H1 (cell line): Measurements from ENCODE around the gene BCAR3. TPM values are rescaled to one million over a fixed set of nuclear protein-coding genes. Genes with fewer than 3 reads are reported as not detected.

ENCODE experiments used
- CTCF ChIA-PET: fragments of 300-600 bp; sonication (Branson Sonifier 250); formaldehyde crosslinking; loops from one replicate; lab custom pipeline; 2021; ENCODE audit not compliant: partially characterized antibody; lab: Charles Lee
- POLR2A ChIA-PET: fragments of 300-600 bp; sonication (Branson Sonifier 250); formaldehyde crosslinking; loops from one replicate; lab custom pipeline; 2021; ENCODE audit warnings: inconsistent platforms; ENCODE audit not compliant: partially characterized antibody; lab: Charles Lee
- DNase-seq, 2 experiments: peaks; one replicate each; pipeline versions ENCODE4 v3.0.0 to v3.0.0-alpha.2; 2010 to 2022; ENCODE audit warnings: low spot score in 2 of 2, low read depth in 1 of 2, mixed read lengths in 1 of 2
- FAIRE-seq: peaks from 2 replicates; lab custom pipeline; 2011; peaks lifted over from hg19 to GRCh38; lab: Jason Lieb, UNC
- H2AFZ ChIP-seq: 2 replicates; pipeline ENCODE4 v1.8.1; 2012; ENCODE audit warnings: low read length, inconsistent platforms
- H2AK5ac ChIP-seq: 2 replicates; pipeline ENCODE4 v1.6.1; 2013; ENCODE audit warnings: low read depth, low read length
- H2BK120ac ChIP-seq: replicated peaks from 2 replicates; pipeline ENCODE3; 2013; ENCODE audit warnings: low read depth, low read length, inconsistent platforms
- H2BK12ac ChIP-seq: 2 replicates; pipeline ENCODE4 v1.6.1; 2013; ENCODE audit warnings: low read depth, low read length
- H2BK15ac ChIP-seq: 2 replicates; pipeline ENCODE4 v1.6.1; 2013; ENCODE audit warnings: low read length
- H2BK20ac ChIP-seq: 2 replicates; pipeline ENCODE4 v1.6.1; 2013; ENCODE audit warnings: low read length
- H2BK5ac ChIP-seq: 2 replicates; pipeline ENCODE4 v1.6.1; 2013; ENCODE audit warnings: low read depth, low read length
- H3K14ac ChIP-seq: 2 replicates; pipeline ENCODE4 v1.6.1; 2013; ENCODE audit warnings: inconsistent platforms; ENCODE audit not compliant: insufficient read length
- H3K18ac ChIP-seq: 2 replicates; pipeline ENCODE4 v1.6.1; 2013; ENCODE audit warnings: low read length; ENCODE audit errors: extremely low read depth
- H3K23ac ChIP-seq: 2 replicates; pipeline ENCODE4 v1.6.1; 2013; ENCODE audit warnings: inconsistent platforms; ENCODE audit not compliant: insufficient read length
- H3K23me2 ChIP-seq: 2 replicates; pipeline ENCODE4 v1.6.1; 2013; ENCODE audit warnings: low read depth, low read length
- H3K27ac ChIP-seq: 2 replicates; pipeline ENCODE4 v1.6.1; 2011; ENCODE audit warnings: low read depth, low read length, inconsistent platforms
- H3K27me3 ChIP-seq, 4 experiments: replicated peaks in 1 of 4; 1 replicate in 1 of 4; 2 replicates in 3 of 4; pipeline versions ENCODE4 v1.6.1 to v1.8.1; 2011 to 2013; ENCODE audit warnings: low read length in 3 of 4, mild to moderate bottlenecking in 3 of 4, inconsistent platforms in 2 of 4, mixed read lengths in 2 of 4, moderate library complexity in 1 of 4; ENCODE audit not compliant: control insufficient read depth in 3 of 4, insufficient read depth in 3 of 4; ENCODE audit errors: extremely low read depth in 1 of 4
- H3K36me3 ChIP-seq, 4 experiments: 2 replicates each; pipeline versions ENCODE4 v1.6.1 to v1.8.1; 2011 to 2013; ENCODE audit warnings: mild to moderate bottlenecking in 4 of 4, low read length in 3 of 4, moderate library complexity in 2 of 4, control low read depth in 1 of 4, inconsistent platforms in 1 of 4; ENCODE audit not compliant: insufficient read depth in 4 of 4, control insufficient read depth in 2 of 4
- H3K4ac ChIP-seq: replicated peaks from 2 replicates; pipeline ENCODE3; 2013; ENCODE audit warnings: low read length, low read depth, mixed read lengths, inconsistent platforms; ENCODE audit not compliant: insufficient read length
- H3K4me1 ChIP-seq, 4 experiments: replicated peaks in 1 of 4; 1 replicate in 1 of 4; 2 replicates in 3 of 4; pipeline versions ENCODE4 v1.6.1 to v1.8.1; 2011 to 2013; ENCODE audit warnings: low read length in 3 of 4, inconsistent platforms in 2 of 4, mixed read lengths in 1 of 4; ENCODE audit not compliant: insufficient read depth in 4 of 4, control insufficient read depth in 3 of 4
- H3K4me2 ChIP-seq, 2 experiments: 2 replicates each; pipeline versions ENCODE4 v1.6.1 to v1.8.1; 2011 to 2013; ENCODE audit warnings: low read depth in 2 of 2, low read length in 2 of 2, control low read depth in 1 of 2, inconsistent platforms in 1 of 2, mild to moderate bottlenecking in 1 of 2; ENCODE audit not compliant: insufficient read depth in 1 of 2
- H3K4me3 ChIP-seq, 4 experiments: fragments of 200-600, 300-600 bp in 1 of 4; sonication (generic), shearing (Covaris generic), sonication (Bioruptor Twin) in 1 of 4; 2 replicates each; pipeline versions ENCODE4 v1.5.1 to v1.8.1; 2011 to 2016; ENCODE audit warnings: low read length in 4 of 4, low read depth in 3 of 4, control low read depth in 2 of 4, inconsistent platforms in 2 of 4, mild to moderate bottlenecking in 2 of 4, mixed read lengths in 1 of 4, moderate library complexity in 1 of 4; ENCODE audit not compliant: insufficient read depth in 2 of 4; ENCODE audit errors: extremely low read depth in 1 of 4
- H3K56ac ChIP-seq: replicated peaks from 2 replicates; pipeline ENCODE3; 2013; ENCODE audit warnings: low read depth, mild to moderate bottlenecking, mixed read lengths, low read length, inconsistent platforms; ENCODE audit not compliant: insufficient read length
- H3K79me1 ChIP-seq: 2 replicates; pipeline ENCODE4 v1.6.1; 2013; ENCODE audit warnings: low read depth, low read length, control low read depth
- H3K79me2 ChIP-seq, 2 experiments: 2 replicates each; pipeline versions ENCODE4 v1.6.1 to v1.8.1; 2012 to 2013; ENCODE audit warnings: low read length in 2 of 2, mild to moderate bottlenecking in 2 of 2, inconsistent platforms in 1 of 2; ENCODE audit not compliant: insufficient read depth in 2 of 2, control insufficient read depth in 1 of 2
- H3K9ac ChIP-seq, 4 experiments: replicated peaks in 1 of 4; 1 replicate in 1 of 4; 2 replicates in 3 of 4; pipeline versions ENCODE4 v1.6.1 to v1.8.1; 2011 to 2013; ENCODE audit warnings: low read depth in 3 of 4, low read length in 3 of 4, control low read depth in 2 of 4, mild to moderate bottlenecking in 2 of 4, moderate library complexity in 2 of 4, inconsistent platforms in 1 of 4; ENCODE audit errors: extremely low read depth in 1 of 4
- H3K9me3 ChIP-seq, 2 experiments: 2 replicates each; pipeline versions ENCODE4 v1.6.1 to v1.8.1; 2012 to 2013; ENCODE audit warnings: mild to moderate bottlenecking in 2 of 2, moderate library complexity in 2 of 2, control low read depth in 1 of 2, inconsistent platforms in 1 of 2, low read depth in 1 of 2, low read length in 1 of 2, mixed read lengths in 1 of 2; ENCODE audit not compliant: insufficient read depth in 2 of 2
- H4K20me1 ChIP-seq, 2 experiments: replicated peaks in 1 of 2; 2 replicates each; pipeline versions ENCODE3 to v1.8.1; 2011 to 2013; ENCODE audit warnings: inconsistent platforms in 2 of 2, low read length in 2 of 2, mild to moderate bottlenecking in 1 of 2; ENCODE audit not compliant: insufficient read depth in 2 of 2, control insufficient read depth in 1 of 2
- H4K5ac ChIP-seq: 2 replicates; pipeline ENCODE4 v1.6.1; 2013; ENCODE audit warnings: low read length, low read depth, mixed read lengths, inconsistent platforms; ENCODE audit not compliant: insufficient read length
- H4K8ac ChIP-seq: 2 replicates; pipeline ENCODE4 v1.8.0; 2013; ENCODE audit warnings: mild to moderate bottlenecking, moderate library complexity, low read length, inconsistent platforms; ENCODE audit not compliant: insufficient read depth; ENCODE audit errors: extremely low read depth
- H4K91ac ChIP-seq: replicated peaks from 2 replicates; pipeline ENCODE3; 2013; ENCODE audit warnings: low read length, mixed read lengths, inconsistent platforms; ENCODE audit not compliant: insufficient read length
- BACH1 ChIP-seq: IDR thresholded peaks from 2 replicates; pipeline ENCODE4 v1.6.1; 2012; ENCODE audit warnings: low read length, improper control_type of control experiment
- CBX8 ChIP-seq: fragments of 300-800, 300-1000 bp; sonication (generic); IDR thresholded peaks from 2 replicates; pipeline ENCODE4 v1.7.1; 2016; ENCODE audit warnings: low read depth, low read length, borderline replicate concordance
- EP300 ChIP-seq, 2 experiments: IDR thresholded peaks; 1 replicate in 1 of 2; 2 replicates in 1 of 2; pipeline ENCODE4 v1.6.1; 2011 to 2012; ENCODE audit warnings: low read depth in 2 of 2, low read length in 2 of 2, mild to moderate bottlenecking in 2 of 2, borderline replicate concordance in 1 of 2, inconsistent platforms in 1 of 2, moderate library complexity in 1 of 2
- GTF2F1 ChIP-seq: IDR thresholded peaks from 2 replicates; pipeline ENCODE4 v1.6.1; 2012; ENCODE audit warnings: low read depth, low read length, improper control_type of control experiment, borderline replicate concordance
- WGBS, 2 experiments: shearing (Covaris generic) in 1 of 2; methylation state at CpG; one replicate each; pipeline versions ENCODE4 v1.1.6 to v1.1.7; 2013 to 2015; ENCODE audit warnings: low lambda C conversion rate in 2 of 2, mixed read lengths in 2 of 2, inconsistent platforms in 1 of 2, low coverage in 1 of 2, missing lambda C conversion rate in 1 of 2; ENCODE audit not compliant: insufficient replicate concordance in 2 of 2, insufficient coverage in 1 of 2, insufficient read length in 1 of 2; ENCODE audit errors: extremely low coverage in 1 of 2, missing lambda C conversion rate in 1 of 2; 5-methylcytosine and 5-hydroxymethylcytosine counted together
- polyA plus RNA-seq, 7 experiments: library from polyadenylated mRNA; depleted of rRNA in 3 of 7; stranded (reverse) in 5 of 7; unstranded in 2 of 7; fragments of >200 nt in 5 of 7; fragments of 200-250 nt in 2 of 7; gene quantifications; 1 replicate in 5 of 7; 2 replicates in 1 of 7; 4 replicates in 1 of 7; pipeline versions ENCODE4 v1.2.1 to v1.2.3, GENCODE V29; 2011 to 2013; ENCODE audit warnings: missing spikeins in 2 of 7, mixed read lengths in 2 of 7
- total RNA-seq: library from RNA; stranded (reverse); fragmentation: NEBNext Ultra II Directional; extraction: Animal tissue kit (Norgen Biotek cat#: 25700); gene quantifications from 2 replicates; pipeline ENCODE4 v1.2.1, GENCODE V29; 2021

BCAR3 gene
- total and polyA plus RNA-seq, 2 of the 8 experiments (the other 6 are each of a cell fraction or from before 2014, with no cell fraction given): 5.6 to 9.2 TPM

DNA sequence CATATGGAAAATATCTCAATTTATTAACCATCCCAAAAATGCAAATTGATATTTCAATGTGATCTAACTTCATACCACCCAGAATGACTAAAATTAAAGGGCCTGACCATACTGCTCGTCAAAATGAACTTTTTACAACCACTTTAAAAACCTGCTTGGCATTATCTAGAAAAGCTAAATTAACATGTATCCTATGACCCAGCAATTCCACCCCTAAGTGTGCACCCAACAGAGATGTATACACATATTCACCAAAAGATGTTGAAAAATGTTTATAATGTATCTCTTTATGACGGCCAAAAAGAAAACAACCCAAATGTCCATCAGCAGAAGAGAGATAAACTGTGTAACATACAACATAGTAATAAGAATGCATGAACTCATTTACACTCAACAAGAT is 1.6 kb upstream of the BCAR3 start:
- CTCF ChIA-PET: interaction anchor here (0.8 to 13.5 kb wide), 6 partner anchors 10 to 131 kb away, joined by 3 to 98 read pairs (median 19); no protein-coding TSS in a partner anchor
- no peak overlapping the region for H3K4ac ChIP-seq
- no peak overlapping the region for H3K18ac ChIP-seq
- H3K27me3 ChIP-seq: peaks cover 0 to 8% (median 2%) of the 10 kb centered on the region in 4 experiments; a peak in 4 of 7 replicates
- 88% methylated on average over 2 of the region's 2 CpGs; no CpG with 5 or more reads in 1 of the 2 experiments for WGBS, 2 experiments
- H2BK12ac ChIP-seq: no peak overlapping the region
- H2BK20ac ChIP-seq: no peak overlapping the region
- H4K5ac ChIP-seq: no peak overlapping the region
- H2AFZ ChIP-seq: no peak overlapping the region
- no peak overlapping the region for H4K8ac ChIP-seq
- no peak overlapping the region for H3K9ac ChIP-seq
- no peaks in the 10 kb centered on the region for H3K36me3 ChIP-seq
- H3K23me2 ChIP-seq: peaks cover 15% of the 10 kb centered on the region
- no peak overlapping the region for H2BK120ac ChIP-seq
- H4K20me1 ChIP-seq: peaks cover 0 to 1% of the 10 kb centered on the region in 2 experiments
- no peak overlapping the region for H3K23ac ChIP-seq
- DNase-seq (no peak), FAIRE-seq (no peak)
- H3K4me1 ChIP-seq: peaks cover 0 to 6% (median 4%) of the 10 kb centered on the region in 4 experiments; a peak in 5 of 7 replicates
- no peaks in the 10 kb centered on the region for H3K79me1 ChIP-seq
- H3K27ac ChIP-seq: no peak overlapping the region
- POLR2A ChIA-PET: no interaction called here
- H2BK15ac ChIP-seq: no peak overlapping the region
- H2AK5ac ChIP-seq: no peak overlapping the region
- H4K91ac ChIP-seq: no peak overlapping the region
- H3K4me2 ChIP-seq: no peak overlapping the region
- no peak overlapping the region for H3K4me3 ChIP-seq
- H3K56ac ChIP-seq: no peak overlapping the region
- H3K9me3 ChIP-seq: no peaks in the 10 kb centered on the region
- no peak overlapping the region for H3K14ac ChIP-seq
- H2BK5ac ChIP-seq: no peak overlapping the region
- no peak for TF ChIP-seq EP300 (IDR thresholded peaks at IDR 0.05; ENCODE audit: borderline replicate concordance in 1 of 2, low read depth in 2 of 2, low read length in 2 of 2)
- TF ChIP-seq GTF2F1: no peak
- no peak for TF ChIP-seq BACH1
- TF ChIP-seq CBX8: no peak
- TF ChIP-seq, all 59 proteins: peak for 0
- H3K79me2 ChIP-seq: peaks cover 0 to 11% of the 10 kb centered on the region in 2 experiments; a peak in 1 of 4 replicates
